Astrocyte of the cerebellum (primary cell): Measurements from ENCODE around the gene PPL.

Experiments used
- DNase-seq: peaks from one replicate; pipeline ENCODE4 v3.0.0-alpha.2; 2011; ENCODE audit warnings: low read depth
- H3K4me3 ChIP-seq: 2 replicates; pipeline ENCODE4 v1.5.1; 2011; ENCODE audit warnings: mild to moderate bottlenecking, low read depth, low read length, moderate library complexity
- CTCF ChIP-seq: IDR thresholded peaks from 2 replicates; pipeline ENCODE4 v1.5.1; 2012; ENCODE audit warnings: low read length, low read depth, moderate library complexity, mild to moderate bottlenecking; ENCODE audit errors: missing control alignments
- in situ Hi-C: cut with HindIII; loops from 2 replicates; pipeline ENCODE4 v1.10.0; 2017; ENCODE audit warnings: low sequenced_read_pairs

The PPL gene

GRCh38 chr16:4864728-4865127 lies 72.2 kb downstream of the PPL start:
- TF ChIP-seq CTCF = no peak
- no peak for DNase-seq
- no peak overlapping the region for H3K4me3 ChIP-seq
- in situ Hi-C loops = loop anchor here (5.0 kb wide), 3 partner anchors 32 to 78 kb away; no protein-coding TSS in a partner anchor

DNA sequence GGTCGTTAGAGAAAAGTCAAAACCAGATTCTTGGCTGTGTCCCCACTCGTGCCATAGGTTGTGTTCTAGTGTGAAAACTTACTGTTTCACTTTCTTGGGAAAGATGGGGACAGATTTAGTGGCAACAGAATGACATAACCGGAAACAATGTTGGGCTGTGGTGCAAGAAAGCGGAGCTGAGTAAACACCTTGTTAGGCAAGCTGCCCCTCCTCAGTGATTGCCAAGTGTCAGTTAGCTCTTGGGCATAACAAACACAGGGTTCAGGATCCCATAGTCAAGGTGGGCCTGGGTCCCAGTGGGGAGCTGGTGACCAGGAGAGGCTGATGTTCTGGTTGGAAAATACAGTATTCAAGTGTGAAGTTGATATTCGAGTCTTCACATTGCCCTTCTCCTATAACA lies 74.3 kb downstream of the PPL start:
- in situ Hi-C loops = no loop called here
- no peak for TF ChIP-seq CTCF
- no peak overlapping the region for H3K4me3 ChIP-seq
- no peak for DNase-seq

DNA sequence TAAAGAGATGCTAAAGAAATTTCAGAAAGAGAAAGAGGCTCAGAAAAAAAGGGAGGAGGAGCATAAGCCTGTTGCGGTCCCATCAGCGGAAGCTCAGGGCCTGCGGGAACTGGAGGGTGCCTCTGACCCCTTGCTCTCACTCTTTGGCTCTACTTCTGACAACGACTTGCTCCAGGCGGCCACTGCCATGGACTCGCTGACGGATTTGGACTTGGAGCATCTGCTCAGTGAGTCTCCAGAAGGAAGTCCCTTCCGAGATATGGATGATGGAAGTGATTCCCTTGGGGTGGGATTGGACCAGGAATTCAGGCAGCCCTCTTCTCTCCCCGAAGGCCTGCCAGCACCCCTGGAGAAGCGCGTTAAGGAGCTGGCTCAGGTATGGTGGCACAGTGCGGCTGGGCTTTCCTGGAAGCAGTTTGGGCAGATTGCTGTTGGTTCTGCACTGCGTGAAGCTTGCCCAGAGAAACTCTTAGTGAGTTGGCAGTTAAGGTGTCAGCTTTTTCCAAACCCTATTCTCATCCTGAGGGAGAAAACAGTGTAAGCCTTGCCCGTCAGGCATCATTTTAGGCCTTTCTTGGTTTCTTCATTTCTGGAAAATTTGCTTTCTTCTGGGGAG lies 76.1 kb downstream of the PPL start:
- H3K4me3 ChIP-seq = no peak overlapping the region
- TF ChIP-seq CTCF = no peak
- no peak for DNase-seq
- in situ Hi-C loops = no loop called here

DNA sequence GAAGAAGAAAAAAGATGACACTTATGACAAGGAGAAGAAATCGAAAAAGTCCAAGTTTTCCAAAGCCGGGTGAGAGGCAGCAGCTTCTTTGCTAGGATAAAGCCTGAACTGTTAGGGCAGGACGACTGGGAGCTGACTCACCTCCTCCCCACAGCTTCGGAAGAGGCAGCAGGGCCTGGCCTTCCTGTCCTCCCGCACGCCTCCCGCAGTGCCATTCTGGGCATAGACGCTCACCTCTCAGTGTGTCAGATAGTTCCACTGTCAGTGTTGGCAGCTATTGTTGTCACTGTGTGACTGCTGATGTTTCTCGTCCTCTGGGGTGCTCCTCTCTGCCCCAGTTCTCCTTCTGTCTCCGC lies 77.1 kb downstream of the PPL start:
- H3K4me3 ChIP-seq = no peak overlapping the region
- TF ChIP-seq CTCF = no peak
- no peak for DNase-seq
- in situ Hi-C loops = no loop called here

DNA sequence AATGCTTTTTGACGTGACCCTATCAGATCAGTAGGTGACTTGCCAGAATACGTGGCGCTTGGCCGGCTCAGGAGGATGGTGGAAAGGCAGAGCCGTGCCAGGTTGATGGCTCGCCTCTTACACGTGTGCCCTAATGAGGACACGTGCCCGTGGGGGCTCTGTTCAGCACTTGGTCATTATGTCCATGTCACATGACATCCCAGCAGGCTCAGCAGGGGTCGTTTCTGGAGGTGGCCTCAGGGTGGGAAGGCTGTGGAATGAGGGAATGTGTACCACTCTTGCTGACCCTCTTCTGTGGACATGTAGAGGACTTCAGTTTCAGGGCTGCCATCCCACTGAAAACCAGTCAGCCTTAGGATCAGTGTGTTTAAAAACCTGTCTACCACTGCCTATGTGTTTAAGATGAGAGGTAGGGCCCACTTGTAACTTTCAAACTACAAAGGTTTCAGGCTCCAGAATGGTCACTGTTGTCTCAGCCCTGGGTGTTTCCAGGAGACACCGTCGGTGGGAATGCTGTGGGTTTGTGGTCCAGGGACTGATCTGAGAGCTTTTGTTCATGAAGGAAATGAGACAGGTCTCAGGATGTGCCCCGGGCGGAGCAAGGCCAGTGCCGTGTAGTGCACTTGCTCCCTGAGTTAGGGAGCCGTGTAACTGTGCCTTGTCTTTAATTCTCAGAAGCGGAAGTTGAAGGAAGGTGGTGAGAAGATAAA lies 77.6 kb downstream of the PPL start:
- no peak for TF ChIP-seq CTCF
- H3K4me3 ChIP-seq = no peak overlapping the region
- in situ Hi-C loops = no loop called here
- DNase-seq = no peak

DNA sequence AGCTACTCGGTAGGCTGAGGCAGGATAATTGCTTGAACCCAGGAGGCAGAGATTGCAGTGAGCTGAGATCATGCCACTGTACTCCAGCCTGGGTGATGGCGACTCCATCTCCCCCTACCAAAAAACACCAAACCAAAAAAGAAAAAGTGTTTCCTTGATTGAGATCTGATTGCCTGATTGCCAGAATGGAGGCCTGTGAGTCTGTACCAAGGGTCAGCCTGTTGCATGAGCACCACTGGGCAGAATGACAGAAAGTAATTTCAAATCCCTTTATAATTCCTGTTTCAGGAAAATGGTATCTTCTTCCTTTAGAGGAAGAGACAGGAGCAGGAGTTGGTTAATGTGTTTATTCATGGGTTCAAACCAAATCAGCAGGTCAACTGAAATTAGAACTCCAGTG lies 81.1 kb downstream of the PPL start:
- no peak for TF ChIP-seq CTCF
- DNase-seq = no peak
- no peak overlapping the region for H3K4me3 ChIP-seq
- in situ Hi-C loops = no loop called here
